Endometrial microvascular endothelial cells (primary cell): ENCODE results near the gene COA1. TPM values are rescaled to one million over a fixed set of nuclear protein-coding genes. Genes with fewer than 3 reads are reported as not detected.
"Not testable (repeated sequence)": the region's sequence is repeated elsewhere in the genome, so short reads cannot be mapped to it uniquely, and the experiment has no call there.

Experiments used
- in situ Hi-C: cut with HindIII; loops from 2 replicates; pipeline ENCODE4 v1.10.0; 2017; ENCODE audit warnings: low sequenced_read_pairs, low pct_unique_long_range_greater_than_20kb; ENCODE audit errors: inconsistent ontology term
- total RNA-seq: library from RNA; depleted of rRNA; stranded (reverse); fragments of >200 nt; gene quantifications from one replicate; pipeline ENCODE4 v1.2.3, GENCODE V29; 2015; ENCODE audit errors: inconsistent ontology term

COA1 gene
- total RNA-seq = 50.4 TPM

DNA sequence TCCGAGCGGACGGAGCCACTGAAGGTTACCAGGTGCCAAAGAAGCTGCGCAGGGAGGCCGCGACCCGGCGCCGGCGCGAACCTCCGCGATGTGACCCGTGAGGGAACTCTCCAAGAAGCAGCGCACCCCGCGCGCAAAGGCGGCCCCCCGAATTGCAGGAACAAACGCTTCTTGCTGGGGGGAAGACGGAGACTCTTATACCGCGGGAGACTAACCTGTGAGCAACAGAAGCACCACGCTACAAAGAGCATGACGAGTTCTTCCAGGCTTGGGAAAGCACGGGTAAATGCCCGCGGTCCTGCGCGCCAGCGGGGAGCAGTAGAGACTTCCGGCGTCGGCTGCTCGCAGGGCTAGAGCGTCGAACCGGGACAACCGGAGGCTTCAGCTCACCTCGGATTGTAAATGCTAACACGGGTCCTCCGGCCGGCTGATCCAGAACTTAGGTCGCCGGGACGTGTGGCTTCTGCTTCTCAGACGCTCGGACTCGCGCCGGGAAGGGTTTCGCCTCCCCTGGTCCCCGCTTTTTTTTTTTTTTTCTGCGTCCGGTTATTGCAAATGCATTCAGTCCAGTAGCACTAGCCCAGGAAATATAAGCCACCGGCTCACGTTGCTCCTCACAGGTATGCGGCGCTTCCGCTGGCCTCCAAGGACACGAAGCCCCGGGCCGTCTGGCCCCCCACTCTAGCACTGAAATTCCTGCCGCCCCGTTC, at the start of gene COA1:
TSS of gene COA1 (minus strand) at position 310 of the 710 bp plus-strand sequence. CDS start 80,909 bp downstream, outside the sequence.
- in situ Hi-C loops = no loop called here

GRCh38 chr7:43778293-43779044, 49.1 kb upstream of the COA1 start:
- in situ Hi-C loops = not testable (repeated sequence)

DNA sequence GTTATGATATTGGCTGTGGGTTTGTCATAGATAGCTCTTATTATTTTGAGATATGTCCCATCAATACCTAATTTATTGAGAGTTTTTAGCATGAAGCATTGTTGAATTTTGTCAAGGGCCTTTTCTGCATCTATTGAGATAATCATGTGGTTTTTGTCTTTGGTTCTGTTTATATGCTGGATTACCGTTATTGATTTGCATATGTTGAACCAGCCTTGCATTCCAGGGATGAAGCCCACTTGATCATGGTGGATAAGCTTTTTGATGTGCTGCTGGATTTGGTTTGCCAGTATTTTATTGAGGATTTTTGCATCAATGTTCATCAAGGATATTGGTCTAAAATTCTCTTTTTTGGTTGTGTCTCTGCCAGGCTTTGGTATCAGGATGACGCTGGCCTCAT, 45.9 kb upstream of the COA1 start:
- in situ Hi-C loops = not testable (repeated sequence)

DNA sequence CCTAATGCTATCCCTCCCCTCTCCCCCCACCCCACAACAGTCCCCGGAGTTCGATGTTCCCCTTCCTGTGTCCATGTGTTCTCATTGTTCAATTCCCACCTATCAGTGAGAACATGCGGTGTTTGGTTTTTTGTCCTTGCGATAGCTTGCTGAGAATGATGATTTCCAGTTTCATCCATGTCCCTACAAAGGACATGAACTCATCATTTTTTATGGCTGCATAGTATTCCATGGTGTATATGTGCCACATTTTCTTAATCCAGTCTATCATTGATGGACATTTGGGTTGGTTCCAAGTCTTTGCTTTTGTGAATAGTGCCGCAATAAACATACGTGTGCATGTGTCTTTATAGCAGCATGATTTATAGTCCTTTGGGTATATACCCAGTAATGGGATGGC, 43.9 kb upstream of the COA1 start:
- in situ Hi-C loops = not testable (repeated sequence)

- in situ Hi-C loops = no loop called here
Observed at GRCh38 chr7:43771573-43771972, 42.2 kb upstream of the COA1 start.

DNA sequence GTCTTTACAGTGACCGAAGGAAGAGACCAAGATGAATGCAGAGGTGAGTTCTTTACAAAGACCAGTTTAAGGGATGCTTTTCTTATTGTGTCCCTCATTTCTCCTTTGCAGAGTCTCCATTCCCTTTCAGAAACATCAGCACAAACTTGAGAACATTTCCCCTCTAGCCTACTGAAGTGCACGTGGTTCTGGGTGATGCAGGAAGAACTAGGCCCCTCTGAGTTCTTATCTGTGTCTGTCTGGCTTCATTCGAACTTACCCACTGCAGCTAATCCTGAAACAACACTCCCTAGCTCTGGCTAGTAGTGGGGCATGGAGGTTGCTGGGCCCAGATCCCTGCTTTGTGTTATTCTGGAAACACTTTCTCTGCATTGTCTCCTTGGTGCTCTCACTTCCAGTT, 41.8 kb upstream of the COA1 start:
- in situ Hi-C loops = no loop called here

DNA sequence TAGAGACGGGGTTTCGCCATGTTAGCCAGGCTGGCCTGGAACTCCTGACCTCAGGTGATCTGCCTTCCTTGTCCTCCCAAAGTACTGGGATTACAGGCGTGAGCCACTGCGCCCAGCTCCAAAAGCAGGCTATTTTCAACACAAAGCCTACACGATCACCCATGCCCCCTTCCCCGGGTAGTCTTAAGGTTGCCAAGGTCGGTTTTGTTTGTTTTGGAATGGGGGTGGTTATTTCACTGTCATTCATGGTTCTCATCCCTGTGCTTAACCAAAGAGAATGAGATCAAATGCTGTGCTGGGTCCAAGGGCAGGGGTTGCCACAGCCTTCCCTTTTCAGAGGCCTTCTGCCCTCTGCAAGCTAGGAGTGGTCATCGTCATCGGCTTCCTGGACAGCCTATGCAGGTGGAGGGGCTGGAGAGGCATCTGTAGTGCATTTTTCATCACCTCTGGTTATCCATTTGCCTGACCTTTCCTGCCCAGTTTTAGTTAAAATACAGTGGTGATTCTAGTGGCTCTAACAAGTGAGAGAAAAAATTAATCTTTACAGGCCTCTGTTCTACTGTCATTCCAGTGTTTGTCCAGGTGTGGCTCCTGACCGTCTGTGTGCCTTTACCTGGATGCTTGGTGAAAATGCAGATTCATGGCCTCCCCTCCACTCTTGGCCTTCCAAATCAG, 40.6 kb upstream of the COA1 start:
- in situ Hi-C loops = no loop called here

DNA sequence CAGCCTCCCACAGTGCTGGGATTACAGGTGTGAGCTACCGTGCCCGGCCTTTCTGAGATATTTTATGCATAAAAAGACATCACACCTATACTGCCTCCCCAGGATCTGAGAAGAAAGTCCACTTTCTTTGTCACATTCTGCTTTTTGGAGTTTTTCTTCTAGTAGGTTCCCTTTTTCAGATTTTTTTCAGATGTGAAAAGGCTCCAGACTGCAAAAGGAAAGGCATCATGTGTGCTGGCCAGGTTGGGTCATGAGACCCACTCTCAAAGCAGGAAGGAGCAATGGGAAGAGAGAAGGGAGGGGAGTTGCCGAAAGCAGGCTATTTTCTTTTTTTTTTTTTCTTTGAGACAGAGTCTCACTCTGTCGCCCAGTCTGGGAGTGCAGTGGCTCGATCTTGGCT, 40.0 kb upstream of the COA1 start:
- in situ Hi-C loops = no loop called here

- in situ Hi-C loops = no loop called here
Observed at GRCh38 chr7:43768887-43769272, 39.6 kb upstream of the COA1 start.

GRCh38 chr7:43768201-43768886, 39.0 kb upstream of the COA1 start:
- in situ Hi-C loops = no loop called here

- in situ Hi-C loops = no loop called here
Observed at GRCh38 chr7:43767311-43767710, 38.0 kb upstream of the COA1 start.

DNA sequence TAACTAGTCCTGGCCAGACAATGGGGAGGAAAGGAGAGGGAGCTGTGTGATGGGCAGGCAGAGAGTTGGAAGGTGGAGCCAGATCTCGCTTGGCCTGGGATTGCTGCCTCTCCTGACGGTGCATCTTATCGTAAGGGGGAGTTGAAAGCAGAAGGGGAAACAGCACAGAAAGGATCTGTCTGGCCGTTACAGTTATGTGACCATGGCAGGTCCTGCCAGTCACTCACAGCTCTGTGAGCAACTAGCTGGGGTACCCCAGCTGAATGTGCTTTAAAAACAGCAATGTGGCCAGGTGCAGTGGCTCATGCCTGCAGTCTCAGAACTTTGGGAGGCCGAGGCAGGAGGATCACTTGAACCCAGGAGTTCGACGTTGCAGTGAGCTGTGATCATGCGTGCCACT, 37.2 kb upstream of the COA1 start:
- in situ Hi-C loops = no loop called here

GRCh38 chr7:43764807-43765491, 35.6 kb upstream of the COA1 start:
- in situ Hi-C loops = no loop called here

DNA sequence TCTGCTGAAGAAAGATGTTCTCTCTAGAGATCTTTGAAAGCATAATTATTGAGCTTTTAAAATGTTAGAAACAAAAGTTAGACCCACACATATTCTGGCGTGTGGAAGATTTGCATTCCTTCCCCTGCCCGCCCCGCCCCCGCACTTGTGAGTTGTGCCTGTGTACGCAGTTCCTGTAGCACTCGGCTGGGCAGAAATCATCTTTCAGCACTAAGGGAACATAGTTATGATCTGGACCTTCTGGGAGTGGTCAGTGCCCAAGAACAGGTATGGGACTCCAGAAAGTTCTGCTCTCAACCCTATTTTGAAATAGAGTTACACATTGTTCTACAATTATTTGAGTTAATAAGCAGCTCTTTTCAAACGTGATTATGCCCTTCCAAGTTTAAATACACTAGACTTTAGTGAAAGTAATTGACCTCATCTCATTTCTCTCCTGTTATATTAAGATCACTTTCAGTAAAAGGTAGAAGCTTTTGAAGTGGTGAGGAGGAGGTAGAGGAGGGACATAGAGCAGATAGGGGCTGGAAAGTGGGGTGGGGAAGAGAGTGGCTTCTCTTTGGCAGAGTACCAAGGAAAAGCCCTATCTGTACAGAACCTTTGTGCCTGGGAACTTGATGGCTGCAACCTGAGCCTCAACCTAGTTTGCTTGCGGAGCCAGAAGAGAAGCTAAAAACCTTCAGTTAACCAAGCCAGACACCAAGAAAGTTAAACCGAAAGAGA, 34.9 kb upstream of the COA1 start:
- in situ Hi-C loops = no loop called here

DNA sequence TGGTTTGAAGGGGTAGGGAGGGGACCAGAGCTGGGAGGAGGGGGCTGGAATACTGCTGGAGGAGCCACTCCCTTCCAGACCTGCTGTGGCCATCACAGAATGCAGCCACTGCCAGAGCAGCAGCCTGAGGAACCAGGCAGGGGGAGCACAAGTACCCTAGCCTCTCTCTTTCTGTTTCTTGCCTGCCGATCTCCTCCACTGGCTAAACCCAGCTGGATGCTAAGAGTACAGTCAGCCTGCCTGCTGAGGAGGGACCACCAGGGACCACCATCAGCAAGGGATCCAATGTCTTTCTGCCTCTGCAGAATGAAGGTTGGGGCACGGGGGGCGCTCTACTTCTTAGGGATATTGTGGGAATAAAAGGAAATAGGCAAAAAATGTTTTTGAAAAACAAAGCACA, 33.9 kb upstream of the COA1 start:
- in situ Hi-C loops = no loop called here

- in situ Hi-C loops = no loop called here
Observed at GRCh38 chr7:43761938-43762692, 32.8 kb upstream of the COA1 start.

DNA sequence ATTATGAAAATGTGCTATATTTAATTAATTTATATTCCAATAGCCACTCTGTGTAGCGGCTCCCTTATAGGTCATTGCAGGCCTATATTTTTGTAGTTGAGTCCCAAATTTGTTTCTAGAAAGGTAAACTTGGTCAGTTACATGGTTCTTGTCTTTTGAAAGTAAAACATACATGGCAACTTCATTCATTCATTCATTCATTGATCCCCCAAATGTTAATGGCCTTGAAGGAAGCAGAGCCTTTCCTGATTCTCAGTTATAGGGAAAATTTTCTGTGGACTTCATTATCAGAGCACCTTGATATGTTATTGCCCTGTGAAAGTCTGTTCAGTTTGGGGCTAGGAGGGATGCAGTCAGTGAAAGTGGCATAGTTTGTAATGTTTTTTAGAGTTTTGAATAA, 32.1 kb upstream of the COA1 start:
- in situ Hi-C loops = no loop called here

- in situ Hi-C loops = no loop called here
Observed at GRCh38 chr7:43760861-43761260, 31.5 kb upstream of the COA1 start.
